Right lobe of liver (tissue), 6 donors: ENCODE results near the gene GAPDH. TPM values are rescaled to one million over a fixed set of nuclear protein-coding genes. Genes with fewer than 3 reads are reported as not detected.

Source experiments
- ATAC-seq, 4 donors: fragments of 200-7000 bp; cut with Tn5 transposase; one replicate each; pipeline ENCODE4 v1.9.1; 2020; ENCODE audit warnings: mild to moderate bottlenecking in 4 of 4, moderate library complexity in 4 of 4
- DNase-seq, 3 donors: peaks; one replicate each; pipeline ENCODE4 v3.0.0-alpha.2; 2020
- H3K27ac ChIP-seq, 3 donors: fragments of 200-600 bp; one replicate each; pipeline ENCODE4 v1.8.0; 2022
- H3K27me3 ChIP-seq, 2 donors: fragments of 200-600 bp; one replicate each; pipeline ENCODE4 v1.8.0; 2022
- H3K36me3 ChIP-seq, 4 donors: fragments of 200-600 bp; sonication (generic) in 1 of 4; one replicate each; pipeline versions ENCODE4 v1.5.1 to v1.8.0; 2017 to 2022; ENCODE audit warnings: control low read depth in 1 of 4
- H3K4me1 ChIP-seq, 4 donors: fragments of 200-600 bp; sonication (generic) in 1 of 4; one replicate each; pipeline versions ENCODE4 v1.5.1 to v1.8.0; 2017 to 2022; ENCODE audit warnings: control low read depth in 1 of 4
- H3K4me3 ChIP-seq, 3 donors: fragments of 200-600 bp; one replicate each; pipeline ENCODE4 v1.8.0; 2022
- H3K9me3 ChIP-seq, 4 donors: fragments of 200-600 bp; sonication (generic) in 1 of 4; one replicate each; pipeline versions ENCODE4 v1.5.1 to v1.8.0; 2017 to 2022; ENCODE audit warnings: control low read depth in 1 of 4
- CTCF ChIP-seq, 4 donors: fragments of 200-600 bp in 3 of 4; fragments of 450-650 bp in 1 of 4; IDR thresholded peaks; one replicate each; pipeline versions ENCODE4 v1.5.1 to v1.8.0; 2016 to 2022; ENCODE audit warnings: antibody characterized with exemption in 4 of 4, mild to moderate bottlenecking in 2 of 4
- POLR2A ChIP-seq: fragments of 450-650 bp; IDR thresholded peaks from one replicate; pipeline ENCODE4 v1.6.1; 2017; ENCODE audit warnings: antibody characterized with exemption, mild to moderate bottlenecking
- WGBS: methylation state at CpG from one replicate; pipeline ENCODE4 v1.1.6; 2018; ENCODE audit warnings: low coverage, low lambda C conversion rate; ENCODE audit not compliant: insufficient coverage; ENCODE audit errors: missing lambda C conversion rate; 5-methylcytosine and 5-hydroxymethylcytosine counted together
- intact Hi-C, 2 donors: fragments of 100-400 bp; cut with DNase I; formaldehyde crosslinking; loops; one replicate each; pipeline versions ENCODE4 v1.11.2 to v1.14.1; 2022
- total RNA-seq, 6 experiments: library from RNA; depleted of rRNA in 2 of 6; stranded (reverse); fragments of >200 nt in 2 of 6; fragmentation: NEBNext Ultra II Directional in 3 of 6; extraction: Animal tissue kit (Norgen Biotek cat#: 25700) in 3 of 6; gene quantifications; one replicate each; pipeline versions ENCODE4 v1.1.0 to v1.2.4, GENCODE V29; 2016 to 2023
- donor health status: DM: no; HTN: yes; CAD: no.
- donor health status: DM: no; HTN: no; CAD: no.
- donor health status: DM: no; HTN: no; CAD: no.
- donor health status: DM: no; HTN: yes; CAD: no.
- donor health status: DM: no; HTN: yes; CAD: no.

GAPDH gene
- total RNA-seq, 6 experiments from 2014 or later = 788 to 3,247 (median 1,580) TPM

GRCh38 chr12:6569786-6570185 lies 35.5 kb downstream of the GAPDH start:
- Histone ChIP-seq H3K4me1 (peaks cover 0 to 15% (median 0%) of the 10 kb centered on the region in 4 donors), H3K27ac (no peak overlapping the region), H3K4me3 (no peak overlapping the region), H3K36me3 (peaks cover 0 to 68% (median 21%) of the 10 kb centered on the region in 4 donors), H3K27me3 (no peaks in the 10 kb centered on the region), H3K9me3 (no peaks in the 10 kb centered on the region)
- WGBS = 71% methylated on average over 6 of the region's 7 CpGs
- no peak for DNase-seq
- ATAC-seq = no peak
- intact Hi-C loops = no loop called here
- TF ChIP-seq CTCF (IDR thresholded peaks at IDR 0.05) (no peak), POLR2A (no peak)

GRCh38 chr12:6570264-6570887 lies 36.1 kb downstream of the GAPDH start:
- no peak for TF ChIP-seq POLR2A
- TF ChIP-seq CTCF (IDR thresholded peaks at IDR 0.05) = peak in 3 of 4 donors; percentile 27 to 45 (median 33)
- Histone ChIP-seq H3K4me1 (peaks cover 0 to 15% (median 0%) of the 10 kb centered on the region in 4 donors), H3K9me3 (no peaks in the 10 kb centered on the region), H3K27ac (no peak overlapping the region), H3K36me3 (peaks cover 0 to 68% (median 24%) of the 10 kb centered on the region in 4 donors), H3K27me3 (no peaks in the 10 kb centered on the region), H3K4me3 (no peak overlapping the region)
- intact Hi-C loops = no loop called here
- ATAC-seq (peak; percentile 33 to 55 (median 44)), DNase-seq (peak in 2 of 3 donors; percentile 57 to 67)
- 64% methylated on average over 5 of the region's 7 CpGs for WGBS

- TF ChIP-seq POLR2A = no peak
- no peak for TF ChIP-seq CTCF (IDR thresholded peaks at IDR 0.05)
Measured at GRCh38 chr12:6573001-6573400, 38.7 kb downstream of the GAPDH start.

GRCh38 chr12:6574576-6575295 lies 40.4 kb downstream of the GAPDH start:
- 80% methylated on average over 4 of the region's 4 CpGs for WGBS
- Histone ChIP-seq H3K36me3 (peaks cover 20 to 94% (median 48%) of the 10 kb centered on the region in 4 donors), H3K4me3 (no peak overlapping the region), H3K9me3 (no peaks in the 10 kb centered on the region), H3K27me3 (no peaks in the 10 kb centered on the region), H3K27ac (no peak overlapping the region), H3K4me1 (no peaks in the 10 kb centered on the region)
- no peak for ATAC-seq
- no peak for DNase-seq
- TF ChIP-seq POLR2A (no peak), CTCF (IDR thresholded peaks at IDR 0.05) (no peak)
- intact Hi-C loops = no loop called here

More at GRCh38 chr12:6573001-6573400, 38.7 kb downstream of the GAPDH start:
- Histone ChIP-seq H3K27ac (no peak overlapping the region), H3K9me3 (no peaks in the 10 kb centered on the region), H3K4me1 (peaks cover 0 to 5% (median 0%) of the 10 kb centered on the region in 4 donors), H3K4me3 (no peak overlapping the region), H3K36me3 (peaks cover 18 to 78% (median 41%) of the 10 kb centered on the region in 4 donors), H3K27me3 (no peaks in the 10 kb centered on the region)
- ATAC-seq (no peak), DNase-seq (no peak)
- WGBS = 90% methylated on average over 7 of the region's 8 CpGs
- intact Hi-C loops = no loop called here
